ENCODE measurements around the gene CSMD2. TPM values are rescaled to one million over a fixed set of nuclear protein-coding genes. Genes with fewer than 3 reads are reported as not detected.

Gene CSMD2
- total RNA-seq, 4 donors from 2014 or later = 0.16 to 1.00 (median 0.27) TPM; not detected in 1

DNA sequence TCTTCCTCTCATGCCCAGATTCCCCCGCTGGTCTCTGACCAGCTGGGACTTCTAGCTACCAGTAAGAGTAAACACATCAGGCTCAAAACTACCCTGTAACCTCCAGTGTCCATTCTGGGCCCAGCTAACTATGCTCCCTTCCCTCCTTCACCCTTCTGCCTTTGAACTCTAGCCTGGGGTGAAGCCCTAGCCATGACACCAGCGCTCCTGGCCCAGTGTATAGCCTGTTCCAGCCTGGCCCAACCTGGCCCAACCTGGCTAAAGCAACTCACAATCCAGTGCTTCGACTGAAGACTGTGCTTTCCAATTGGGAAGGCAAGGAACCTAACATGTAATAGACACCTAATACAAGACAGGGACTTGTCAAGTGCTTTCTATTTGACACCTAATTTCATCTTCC lies 27.6 kb downstream of the CSMD2 start:
- in situ Hi-C loops (cut with MboI; ENCODE audit: low pct_ligation_motif_present in 1 of 4, low pct_unique_long_range_greater_than_20kb in 1 of 4, low sequenced_read_pairs in 3 of 4) (no loop called here), intact Hi-C loops (cut with DNase I; ENCODE audit: low total_unique reads) (no loop called here)
- Histone ChIP-seq H3K9me3 (no peaks in the 10 kb centered on the region), H3K27me3 (no peaks in the 10 kb centered on the region), H3K27ac (no peak overlapping the region), H3K36me3 (no peaks in the 10 kb centered on the region), H3K4me1 (no peaks in the 10 kb centered on the region), H3K4me3 (no peak overlapping the region)
- DNase-seq = no peak
- 50 to 67% methylated on average over 1 to 3 of the region's 3 CpGs for WGBS, 2 donors (ENCODE audit: low coverage in 1 of 2)
- TF ChIP-seq EP300 (IDR thresholded peaks at IDR 0.05; ENCODE audit: low read depth) (no peak), POLR2A (IDR thresholded peaks at IDR 0.05) (no peak), POLR2AphosphoS5 (IDR thresholded peaks at IDR 0.05) (no peak)
- TF ChIP-seq, protein P1, sequence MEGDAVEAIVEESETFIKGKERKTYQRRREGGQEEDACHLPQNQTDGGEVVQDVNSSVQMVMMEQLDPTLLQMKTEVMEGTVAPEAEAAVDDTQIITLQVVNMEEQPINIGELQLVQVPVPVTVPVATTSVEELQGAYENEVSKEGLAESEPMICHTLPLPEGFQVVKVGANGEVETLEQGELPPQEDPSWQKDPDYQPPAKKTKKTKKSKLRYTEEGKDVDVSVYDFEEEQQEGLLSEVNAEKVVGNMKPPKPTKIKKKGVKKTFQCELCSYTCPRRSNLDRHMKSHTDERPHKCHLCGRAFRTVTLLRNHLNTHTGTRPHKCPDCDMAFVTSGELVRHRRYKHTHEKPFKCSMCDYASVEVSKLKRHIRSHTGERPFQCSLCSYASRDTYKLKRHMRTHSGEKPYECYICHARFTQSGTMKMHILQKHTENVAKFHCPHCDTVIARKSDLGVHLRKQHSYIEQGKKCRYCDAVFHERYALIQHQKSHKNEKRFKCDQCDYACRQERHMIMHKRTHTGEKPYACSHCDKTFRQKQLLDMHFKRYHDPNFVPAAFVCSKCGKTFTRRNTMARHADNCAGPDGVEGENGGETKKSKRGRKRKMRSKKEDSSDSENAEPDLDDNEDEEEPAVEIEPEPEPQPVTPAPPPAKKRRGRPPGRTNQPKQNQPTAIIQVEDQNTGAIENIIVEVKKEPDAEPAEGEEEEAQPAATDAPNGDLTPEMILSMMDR (IDR thresholded peaks at IDR 0.05) = no peak

DNA sequence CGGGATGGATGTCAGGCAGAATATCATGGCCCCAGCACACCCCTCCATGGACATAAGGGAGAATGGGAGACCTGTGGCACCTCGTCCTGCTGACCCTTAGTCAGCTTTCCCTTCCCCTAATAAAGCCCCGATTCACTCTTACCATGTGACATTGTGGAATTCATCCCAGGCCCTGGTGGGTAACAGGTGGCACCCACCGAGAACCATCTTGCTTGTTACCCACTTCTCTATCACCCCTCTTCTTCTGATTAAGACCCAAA lies 32.9 kb downstream of the CSMD2 start:
- no peaks in the 10 kb centered on the region for H3K9me3 ChIP-seq
- no peaks in the 10 kb centered on the region for H3K36me3 ChIP-seq
- no peak for DNase-seq
- no peak overlapping the region for H3K27ac ChIP-seq
- no peak for TF ChIP-seq EP300 (IDR thresholded peaks at IDR 0.05; ENCODE audit: low read depth)
- TF ChIP-seq POLR2A (IDR thresholded peaks at IDR 0.05) = no peak
- no peak for TF ChIP-seq POLR2AphosphoS5 (IDR thresholded peaks at IDR 0.05)
- TF ChIP-seq, protein P1 (IDR thresholded peaks at IDR 0.05) = no peak
- 77 to 82% methylated on average over 2 to 4 of the region's 4 CpGs for WGBS, 2 donors (ENCODE audit: low coverage in 1 of 2)
- H3K27me3 ChIP-seq = no peaks in the 10 kb centered on the region
- intact Hi-C loops (cut with DNase I; ENCODE audit: low total_unique reads) (no loop called here), in situ Hi-C loops (cut with MboI; ENCODE audit: low pct_ligation_motif_present in 1 of 4, low pct_unique_long_range_greater_than_20kb in 1 of 4, low sequenced_read_pairs in 3 of 4) (no loop called here)
- H3K4me1 ChIP-seq = no peaks in the 10 kb centered on the region
- H3K4me3 ChIP-seq = no peak overlapping the region

DNA sequence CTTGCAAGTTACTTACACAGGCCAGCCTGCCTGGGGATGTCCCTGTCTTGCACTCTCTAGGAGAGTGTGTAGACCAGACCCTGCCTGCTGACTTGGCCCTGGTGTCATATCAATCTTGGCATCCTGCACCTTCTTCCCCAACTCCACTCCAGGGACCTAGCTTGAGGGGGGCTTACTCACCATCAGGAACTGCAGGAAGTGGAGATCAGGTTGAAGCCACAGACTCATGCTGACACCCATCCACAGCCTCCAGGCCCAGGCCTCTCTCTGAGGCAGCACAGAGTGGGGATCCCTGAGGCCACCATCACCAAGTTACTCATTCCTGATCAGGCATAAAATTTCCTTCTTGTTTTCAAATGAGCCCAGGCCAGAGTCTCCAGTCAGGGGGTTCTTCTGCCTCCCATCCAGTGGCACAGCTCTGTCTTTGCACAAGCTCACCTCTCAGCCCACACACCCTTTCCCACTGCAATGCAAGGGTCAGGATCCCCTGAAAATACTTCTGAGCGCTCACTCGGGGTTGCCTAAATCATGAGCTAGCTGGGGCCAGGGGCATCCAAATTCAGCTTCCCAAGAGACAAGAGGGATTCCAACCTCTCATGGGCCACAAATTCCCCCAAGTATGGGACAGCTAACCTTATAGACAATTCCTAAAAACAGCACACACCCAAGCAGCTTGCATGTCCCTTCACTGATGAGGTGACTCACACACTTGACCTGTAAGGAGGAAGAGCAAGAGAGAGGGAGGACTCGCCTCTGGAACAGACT lies 33.5 kb downstream of the CSMD2 start:
- Histone ChIP-seq H3K36me3 (no peaks in the 10 kb centered on the region), H3K4me1 (no peaks in the 10 kb centered on the region), H3K27ac (no peak overlapping the region), H3K4me3 (no peak overlapping the region), H3K9me3 (no peaks in the 10 kb centered on the region), H3K27me3 (no peaks in the 10 kb centered on the region)
- no peak for DNase-seq
- TF ChIP-seq, protein P1 (IDR thresholded peaks at IDR 0.05) = no peak
- TF ChIP-seq POLR2AphosphoS5 (IDR thresholded peaks at IDR 0.05) = no peak
- no peak for TF ChIP-seq POLR2A (IDR thresholded peaks at IDR 0.05)
- TF ChIP-seq EP300 (IDR thresholded peaks at IDR 0.05; ENCODE audit: low read depth) = no peak
- intact Hi-C loops (cut with DNase I; ENCODE audit: low total_unique reads) = no loop called here
- in situ Hi-C loops (cut with MboI; ENCODE audit: low pct_ligation_motif_present in 1 of 4, low pct_unique_long_range_greater_than_20kb in 1 of 4, low sequenced_read_pairs in 3 of 4) = no loop called here
- WGBS, 2 donors (ENCODE audit: low coverage in 1 of 2) = 100% methylated on average over 2 to 3 of the region's 3 CpGs

DNA sequence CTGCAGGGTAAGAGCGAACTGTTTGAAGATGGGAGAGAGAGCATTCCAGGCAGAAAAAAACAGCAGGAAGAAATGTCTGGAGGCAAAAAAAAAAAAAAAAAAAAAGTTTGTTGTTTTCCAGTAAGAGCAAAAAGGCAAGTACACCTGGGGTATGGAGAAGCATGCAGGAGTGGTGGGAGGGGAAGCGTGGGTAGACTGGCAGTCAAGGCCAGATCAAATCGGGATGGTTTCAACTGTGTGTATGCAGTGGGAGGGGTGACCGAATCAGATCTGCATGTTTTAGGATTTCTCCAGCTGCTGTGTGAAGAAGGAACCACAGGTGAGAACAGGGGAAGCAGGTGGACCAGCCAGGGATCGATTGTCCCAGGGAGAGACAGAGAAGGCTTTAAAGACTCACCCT lies 34.7 kb downstream of the CSMD2 start:
- in situ Hi-C loops (cut with MboI; ENCODE audit: low pct_ligation_motif_present in 1 of 4, low pct_unique_long_range_greater_than_20kb in 1 of 4, low sequenced_read_pairs in 3 of 4) = no loop called here

More for the DNA sequence above, 34.7 kb downstream of the CSMD2 start:
- intact Hi-C loops (cut with DNase I; ENCODE audit: low total_unique reads) = no loop called here
- Histone ChIP-seq H3K27ac (no peak overlapping the region), H3K9me3 (no peaks in the 10 kb centered on the region), H3K27me3 (no peaks in the 10 kb centered on the region), H3K4me1 (no peaks in the 10 kb centered on the region), H3K36me3 (no peaks in the 10 kb centered on the region), H3K4me3 (no peak overlapping the region)
- 76% methylated on average over 5 of the region's 5 CpGs; no CpG with 5 or more reads in 1 of the 2 donors for WGBS, 2 donors (ENCODE audit: low coverage in 1 of 2)
- DNase-seq = no peak
- no peak for TF ChIP-seq POLR2A (IDR thresholded peaks at IDR 0.05)
- no peak for TF ChIP-seq EP300 (IDR thresholded peaks at IDR 0.05; ENCODE audit: low read depth)
- TF ChIP-seq, protein P1 (IDR thresholded peaks at IDR 0.05) = no peak
- TF ChIP-seq POLR2AphosphoS5 (IDR thresholded peaks at IDR 0.05) = no peak

Measured in transverse colon (tissue), 4 donors.